HepG2 (cell line): Measurements from ENCODE around the gene EWSR1. TPM values are rescaled to one million over a fixed set of nuclear protein-coding genes. Genes with fewer than 3 reads are reported as not detected.

Experiments
- AKNA ChIP-seq: sonication (generic); formaldehyde crosslinking; IDR thresholded peaks from 2 replicates; pipeline ENCODE4 v1.4.0; 2020; ENCODE audit warnings: missing genetic modification reagents, borderline replicate concordance
- BHLHE40 ChIP-seq: IDR thresholded peaks from 2 replicates; pipeline ENCODE4 v1.6.1; 2011; ENCODE audit warnings: low read length, improper control_type of control experiment
- FOXA1 ChIP-seq, 2 experiments: fragments of 450-650 bp in 1 of 2; sonication (generic) in 1 of 2; formaldehyde crosslinking in 1 of 2; IDR thresholded peaks; 2 replicates each; pipeline versions ENCODE4 v1.4.0 to v1.6.1; 2016 to 2020; ENCODE audit warnings: missing genetic modification reagents in 1 of 2
- HNF4G ChIP-seq, 2 experiments: sonication (generic) in 1 of 2; formaldehyde crosslinking in 1 of 2; IDR thresholded peaks; 2 replicates each; pipeline versions ENCODE4 v1.4.0 to v1.6.1; 2011 to 2020; ENCODE audit warnings: borderline replicate concordance in 2 of 2, low read depth in 2 of 2, mild to moderate bottlenecking in 2 of 2, low read length in 1 of 2, missing genetic modification reagents in 1 of 2, moderate library complexity in 1 of 2
- IKZF5 ChIP-seq: IDR thresholded peaks from 2 replicates; pipeline ENCODE4 v1.6.1; 2018; ENCODE audit warnings: missing genetic modification reagents, mild to moderate bottlenecking, missing compliant biosample characterization
- TBL1XR1 ChIP-seq: fragments of 150-350 bp; IDR thresholded peaks from 2 replicates; pipeline ENCODE4 v1.6.1; 2014; ENCODE audit warnings: borderline replicate concordance, low read length; ENCODE audit not compliant: partially characterized antibody
- ZBTB38 ChIP-seq: sonication (generic); formaldehyde crosslinking; IDR thresholded peaks from 2 replicates; pipeline ENCODE4 v1.5.1; 2020; ENCODE audit warnings: mild to moderate bottlenecking, missing genetic modification reagents
- ZMYM4 ChIP-seq: sonication (generic); formaldehyde crosslinking; IDR thresholded peaks from 2 replicates; pipeline ENCODE4 v1.8.1; 2023; ENCODE audit warnings: mild to moderate bottlenecking, missing genetic modification reagents
- ZNF205 ChIP-seq: IDR thresholded peaks from 2 replicates; pipeline ENCODE4 v1.6.1; 2018; ENCODE audit warnings: missing biosample characterization, missing genetic modification reagents
- ZNF274 ChIP-seq: sonication (generic); formaldehyde crosslinking; IDR thresholded peaks from 2 replicates; pipeline ENCODE4 v1.5.1; 2020; ENCODE audit warnings: mild to moderate bottlenecking, missing genetic modification reagents
- ZNF331 ChIP-seq: sonication (generic); formaldehyde crosslinking; IDR thresholded peaks from 2 replicates; pipeline ENCODE4 v1.4.0; 2020; ENCODE audit warnings: missing genetic modification reagents
- ZNF468 ChIP-seq: sonication (generic); formaldehyde crosslinking; IDR thresholded peaks from 2 replicates; pipeline ENCODE4 v1.8.0; 2022; ENCODE audit warnings: mild to moderate bottlenecking, moderate library complexity, missing genetic modification reagents
- ZNF567 ChIP-seq: sonication (generic); formaldehyde crosslinking; IDR thresholded peaks from 2 replicates; pipeline ENCODE4 v1.8.1; 2023; ENCODE audit warnings: mild to moderate bottlenecking, missing genetic modification reagents, borderline replicate concordance
- ZNF792 ChIP-seq: IDR thresholded peaks from 2 replicates; pipeline ENCODE4 v1.6.1; 2016
- ZNF841 ChIP-seq: sonication (generic); formaldehyde crosslinking; IDR thresholded peaks from 2 replicates; pipeline ENCODE4 v1.8.1; 2023; ENCODE audit warnings: missing genetic modification reagents, borderline replicate concordance
- polyA plus RNA-seq, 8 experiments: library from polyadenylated mRNA; depleted of rRNA in 3 of 8; stranded (reverse) in 7 of 8; unstranded in 1 of 8; fragments of >200 nt; fragmentation: Illumina TruSeq in 4 of 8; extraction: Trizol in 4 of 8; gene quantifications; 2 replicates each; pipeline versions ENCODE4 v1.2.1 to v1.2.3, GENCODE V29; 2011 to 2016; ENCODE audit warnings: low read depth in 4 of 8, missing spikeins in 1 of 8, mixed read lengths in 1 of 8; ENCODE audit not compliant: insufficient read depth in 1 of 8
- total RNA-seq, 5 experiments: library from RNA; depleted of rRNA; stranded (reverse); fragments of >200 nt; fragmentation: Illumina TruSeq; extraction: Trizol; gene quantifications; 2 replicates each; pipeline ENCODE4 v1.2.3, GENCODE V29; 2016; ENCODE audit warnings: low read depth in 1 of 5
- TF ChIP-seq, protein P1 (sequence below): sonication (generic); formaldehyde crosslinking; IDR thresholded peaks from 2 replicates; pipeline ENCODE4 v1.4.0; 2020; ENCODE audit warnings: missing genetic modification reagents, mild to moderate bottlenecking, borderline replicate concordance
- TF ChIP-seq, protein P2 (sequence below): IDR thresholded peaks from 2 replicates; pipeline ENCODE4 v1.6.1; 2016; ENCODE audit warnings: missing compliant biosample characterization, missing genetic modification reagents, borderline replicate concordance
- TF ChIP-seq, protein P3 (sequence below): sonication (generic); formaldehyde crosslinking; IDR thresholded peaks from 2 replicates; pipeline ENCODE4 v1.4.0; 2020; ENCODE audit warnings: missing genetic modification reagents, low read depth, mild to moderate bottlenecking, borderline replicate concordance

The EWSR1 gene
- total and polyA plus RNA-seq, 2 of the 13 experiments (the other 11 are each of a cell fraction or from before 2014, with no cell fraction given) = 211 to 326 TPM

GRCh38 chr22:29231971-29232959, 35.8 kb upstream of the EWSR1 start (continued):
- TF ChIP-seq, protein P1, sequence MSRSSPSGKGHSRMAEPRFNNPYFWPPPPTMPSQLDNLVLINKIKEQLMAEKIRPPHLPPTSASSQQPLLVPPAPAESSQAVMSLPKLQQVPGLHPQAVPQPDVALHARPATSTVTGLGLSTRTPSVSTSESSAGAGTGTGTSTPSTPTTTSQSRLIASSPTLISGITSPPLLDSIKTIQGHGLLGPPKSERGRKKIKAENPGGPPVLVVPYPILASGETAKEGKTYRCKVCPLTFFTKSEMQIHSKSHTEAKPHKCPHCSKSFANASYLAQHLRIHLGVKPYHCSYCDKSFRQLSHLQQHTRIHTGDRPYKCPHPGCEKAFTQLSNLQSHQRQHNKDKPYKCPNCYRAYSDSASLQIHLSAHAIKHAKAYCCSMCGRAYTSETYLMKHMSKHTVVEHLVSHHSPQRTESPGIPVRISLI (CRISPR knock-in tag) = no peak
- no peak for TF ChIP-seq FOXA1 (IDR thresholded peaks at IDR 0.05)
- no peak for TF ChIP-seq FOXA1 (CRISPR knock-in tag; IDR thresholded peaks at IDR 0.05)
- TF ChIP-seq ZNF205 (CRISPR knock-in tag) = 0 out of 2 replicates have a peak, but pooled peaks have one; percentile 29
- 0 out of 2 replicates have a peak, but pooled peaks have one; percentile 10 for TF ChIP-seq ZNF331
- TF ChIP-seq IKZF5 (CRISPR knock-in tag) = peak; percentile 44; the same call in 1 of the 2 replicates
- TF ChIP-seq BHLHE40 = no peak
- TF ChIP-seq AKNA (CRISPR knock-in tag) = no peak
- peak; percentile 38; the same call in 1 of the 2 replicates for TF ChIP-seq ZMYM4 (CRISPR knock-in tag)
- TF ChIP-seq ZNF274 (CRISPR knock-in tag) = peak; percentile 12; the same call in 1 of the 2 replicates
- TF ChIP-seq ZNF792 (CRISPR knock-in tag) = no peak; the same call in 1 of the 2 replicates
- TF ChIP-seq ZNF841 (CRISPR knock-in tag) = no peak
- no peak for TF ChIP-seq TBL1XR1
- TF ChIP-seq HNF4G (IDR thresholded peaks at IDR 0.05; ENCODE audit: borderline replicate concordance, low read depth, low read length) = no peak
- TF ChIP-seq HNF4G (CRISPR knock-in tag; IDR thresholded peaks at IDR 0.05; ENCODE audit: borderline replicate concordance, low read depth) = no peak
- TF ChIP-seq ZNF468 (CRISPR knock-in tag) = no peak
- TF ChIP-seq, protein P2, sequence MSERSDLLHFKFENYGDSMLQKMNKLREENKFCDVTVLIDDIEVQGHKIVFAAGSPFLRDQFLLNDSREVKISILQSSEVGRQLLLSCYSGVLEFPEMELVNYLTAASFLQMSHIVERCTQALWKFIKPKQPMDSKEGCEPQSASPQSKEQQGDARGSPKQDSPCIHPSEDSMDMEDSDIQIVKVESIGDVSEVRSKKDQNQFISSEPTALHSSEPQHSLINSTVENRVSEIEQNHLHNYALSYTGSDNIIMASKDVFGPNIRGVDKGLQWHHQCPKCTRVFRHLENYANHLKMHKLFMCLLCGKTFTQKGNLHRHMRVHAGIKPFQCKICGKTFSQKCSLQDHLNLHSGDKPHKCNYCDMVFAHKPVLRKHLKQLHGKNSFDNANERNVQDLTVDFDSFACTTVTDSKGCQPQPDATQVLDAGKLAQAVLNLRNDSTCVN (CRISPR knock-in tag) = no peak
- TF ChIP-seq, protein P3, sequence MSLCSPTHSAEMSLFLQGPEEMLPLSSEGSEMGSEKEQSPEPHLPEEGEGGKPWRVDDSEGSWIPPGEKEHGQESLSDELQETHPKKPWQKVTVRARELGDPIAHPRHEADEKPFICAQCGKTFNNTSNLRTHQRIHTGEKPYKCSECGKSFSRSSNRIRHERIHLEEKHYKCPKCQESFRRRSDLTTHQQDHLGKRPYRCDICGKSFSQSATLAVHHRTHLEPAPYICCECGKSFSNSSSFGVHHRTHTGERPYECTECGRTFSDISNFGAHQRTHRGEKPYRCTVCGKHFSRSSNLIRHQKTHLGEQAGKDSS (CRISPR knock-in tag) = no peak
- TF ChIP-seq ZNF567 = no peak
- TF ChIP-seq ZBTB38 (CRISPR knock-in tag) = 0 out of 2 replicates have a peak, but pooled peaks have one; percentile 12
